NCI-H1694 (cell line): ENCODE measurements around the gene ABHD2.
"Not testable (repeated sequence)": the region's sequence is repeated elsewhere in the genome, so short reads cannot be mapped to it uniquely, and the experiment has no call there.

ENCODE experiments used
- DNase-seq: peaks from one replicate; lab custom pipeline; 2025; lab: John Stamatoyannopoulos, UW

Gene ABHD2

GRCh38 chr15:89120479-89121000, 32.3 kb downstream of the ABHD2 start:
- not testable (repeated sequence) for DNase-seq

- no peak for DNase-seq
These were observed 33.2 kb downstream of the ABHD2 start for GRCh38 chr15:89121414-89121813.

- no peak for DNase-seq
These were observed 34.4 kb downstream of the ABHD2 start for GRCh38 chr15:89122505-89123180.

- no peak for DNase-seq
These were observed 34.9 kb downstream of the ABHD2 start for GRCh38 chr15:89123181-89123525.

GRCh38 chr15:89125088-89125826, 37.0 kb downstream of the ABHD2 start:
- DNase-seq = no peak

- no peak for DNase-seq
These were observed 37.8 kb downstream of the ABHD2 start for GRCh38 chr15:89126009-89126408.

GRCh38 chr15:89127054-89127702, 38.9 kb downstream of the ABHD2 start:
- DNase-seq = no peak

- DNase-seq = no peak
These were observed 40.3 kb downstream of the ABHD2 start for GRCh38 chr15:89128320-89129122.

GRCh38 chr15:89129123-89129815, 41.0 kb downstream of the ABHD2 start:
- DNase-seq = no peak

- DNase-seq = no peak
These were observed 41.5 kb downstream of the ABHD2 start for GRCh38 chr15:89129816-89130134.

- no peak for DNase-seq
These were observed 41.9 kb downstream of the ABHD2 start for GRCh38 chr15:89130201-89130600.

- no peak for DNase-seq
These were observed 43.5 kb downstream of the ABHD2 start for GRCh38 chr15:89131731-89132130.

GRCh38 chr15:89132611-89133507, 44.6 kb downstream of the ABHD2 start:
- DNase-seq = no peak

- DNase-seq = not testable (repeated sequence)
These were observed 47.3 kb downstream of the ABHD2 start for GRCh38 chr15:89135387-89136077.

GRCh38 chr15:89136078-89136806, 48.0 kb downstream of the ABHD2 start:
- no peak for DNase-seq

GRCh38 chr15:89136818-89137772, 48.8 kb downstream of the ABHD2 start:
- no peak for DNase-seq

GRCh38 chr15:89137926-89138325, 49.7 kb downstream of the ABHD2 start:
- no peak for DNase-seq

GRCh38 chr15:89138999-89139612, 50.9 kb downstream of the ABHD2 start:
- no peak for DNase-seq
